ENCODE results near the gene CCNJ. TPM values are rescaled to one million over a fixed set of nuclear protein-coding genes. Genes with fewer than 3 reads are reported as not detected.

Gene CCNJ
- total RNA-seq, 1 donor from 2014 or later: 67.1 TPM

DNA sequence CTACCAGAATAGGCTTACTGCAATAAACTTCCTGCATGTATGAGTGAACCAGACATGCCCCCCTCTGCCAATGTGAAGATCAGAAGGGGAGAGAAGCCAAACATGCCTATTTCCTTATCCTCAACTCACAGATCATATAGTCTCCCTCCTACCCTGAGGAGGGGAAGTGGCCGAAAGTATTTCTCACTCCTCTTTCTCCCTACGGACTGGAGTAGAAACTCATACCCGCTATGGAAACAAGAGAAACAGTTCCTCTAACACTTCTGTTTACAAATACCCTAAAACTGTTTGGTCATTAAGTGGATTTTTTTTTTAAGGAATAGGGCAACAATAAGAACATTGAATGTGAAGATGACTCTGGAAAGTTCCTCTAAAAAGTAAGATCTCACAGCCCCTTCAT, 31.4 kb downstream of the CCNJ start:
- Mint-ChIP-seq H3K4me1 (ENCODE audit: unreplicated experiment) (peaks cover 39% of the 10 kb centered on the region), H3K9me3 (ENCODE audit: unreplicated experiment) (no peaks in the 10 kb centered on the region), H3K36me3 (ENCODE audit: low read depth, unreplicated experiment) (no peaks in the 10 kb centered on the region), H3K27ac (ENCODE audit: unreplicated experiment) (no peak overlapping the region), H3K27me3 (ENCODE audit: unreplicated experiment) (peaks cover 2% of the 10 kb centered on the region), H3K4me3 (ENCODE audit: unreplicated experiment) (no peak overlapping the region)
- DNase-seq (ENCODE audit: low spot score): no peak
- TF ChIP-seq, protein P1, sequence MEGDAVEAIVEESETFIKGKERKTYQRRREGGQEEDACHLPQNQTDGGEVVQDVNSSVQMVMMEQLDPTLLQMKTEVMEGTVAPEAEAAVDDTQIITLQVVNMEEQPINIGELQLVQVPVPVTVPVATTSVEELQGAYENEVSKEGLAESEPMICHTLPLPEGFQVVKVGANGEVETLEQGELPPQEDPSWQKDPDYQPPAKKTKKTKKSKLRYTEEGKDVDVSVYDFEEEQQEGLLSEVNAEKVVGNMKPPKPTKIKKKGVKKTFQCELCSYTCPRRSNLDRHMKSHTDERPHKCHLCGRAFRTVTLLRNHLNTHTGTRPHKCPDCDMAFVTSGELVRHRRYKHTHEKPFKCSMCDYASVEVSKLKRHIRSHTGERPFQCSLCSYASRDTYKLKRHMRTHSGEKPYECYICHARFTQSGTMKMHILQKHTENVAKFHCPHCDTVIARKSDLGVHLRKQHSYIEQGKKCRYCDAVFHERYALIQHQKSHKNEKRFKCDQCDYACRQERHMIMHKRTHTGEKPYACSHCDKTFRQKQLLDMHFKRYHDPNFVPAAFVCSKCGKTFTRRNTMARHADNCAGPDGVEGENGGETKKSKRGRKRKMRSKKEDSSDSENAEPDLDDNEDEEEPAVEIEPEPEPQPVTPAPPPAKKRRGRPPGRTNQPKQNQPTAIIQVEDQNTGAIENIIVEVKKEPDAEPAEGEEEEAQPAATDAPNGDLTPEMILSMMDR (IDR thresholded peaks at IDR 0.05; ENCODE audit: unreplicated experiment): no peak

GRCh38 chr10:96075977-96076376, 32.6 kb downstream of the CCNJ start:
- DNase-seq (ENCODE audit: low spot score): no peak
- peaks cover 39% of the 10 kb centered on the region for H3K4me1 Mint-ChIP-seq (ENCODE audit: unreplicated experiment)
- no peak overlapping the region for H3K4me3 Mint-ChIP-seq (ENCODE audit: unreplicated experiment)

GRCh38 chr10:96077156-96077555, 33.8 kb downstream of the CCNJ start:
- H3K27ac Mint-ChIP-seq (ENCODE audit: unreplicated experiment): no peak overlapping the region
- DNase-seq (ENCODE audit: low spot score): no peak
- H3K36me3 Mint-ChIP-seq (ENCODE audit: low read depth, unreplicated experiment): no peaks in the 10 kb centered on the region
- H3K4me3 Mint-ChIP-seq (ENCODE audit: unreplicated experiment): no peak overlapping the region
- TF ChIP-seq, protein P1 (IDR thresholded peaks at IDR 0.05; ENCODE audit: unreplicated experiment): no peak
- peaks cover 31% of the 10 kb centered on the region for H3K4me1 Mint-ChIP-seq (ENCODE audit: unreplicated experiment)
- H3K27me3 Mint-ChIP-seq (ENCODE audit: unreplicated experiment): peaks cover 2% of the 10 kb centered on the region
- no peaks in the 10 kb centered on the region for H3K9me3 Mint-ChIP-seq (ENCODE audit: unreplicated experiment)

More at GRCh38 chr10:96075977-96076376, 32.6 kb downstream of the CCNJ start:
- peaks cover 2% of the 10 kb centered on the region for H3K27me3 Mint-ChIP-seq (ENCODE audit: unreplicated experiment)
- no peaks in the 10 kb centered on the region for H3K9me3 Mint-ChIP-seq (ENCODE audit: unreplicated experiment)
- TF ChIP-seq, protein P1 (IDR thresholded peaks at IDR 0.05; ENCODE audit: unreplicated experiment): no peak
- H3K27ac Mint-ChIP-seq (ENCODE audit: unreplicated experiment): no peak overlapping the region
- no peaks in the 10 kb centered on the region for H3K36me3 Mint-ChIP-seq (ENCODE audit: low read depth, unreplicated experiment)

DNA sequence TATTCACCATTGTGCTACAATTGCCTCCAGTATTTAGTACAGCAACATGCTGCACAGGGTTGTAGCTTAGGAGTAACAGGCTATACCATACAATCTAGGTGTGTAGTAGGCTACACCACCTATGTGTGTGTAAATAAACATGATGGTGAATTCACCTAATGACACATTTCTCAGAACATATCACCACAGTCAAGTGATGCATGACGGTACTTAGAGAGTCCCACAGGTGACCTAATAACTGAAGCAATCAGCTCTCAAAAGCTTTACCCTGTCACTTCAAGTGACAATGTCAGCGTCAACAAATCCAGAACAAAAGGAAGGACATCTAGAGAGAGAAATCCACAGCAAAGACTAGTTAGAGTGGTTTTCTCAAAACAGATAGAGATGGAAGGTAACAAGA, 38.8 kb downstream of the CCNJ start:
- DNase-seq (ENCODE audit: low spot score): no peak
- H3K27ac Mint-ChIP-seq (ENCODE audit: unreplicated experiment): no peak overlapping the region
- TF ChIP-seq, protein P1 (IDR thresholded peaks at IDR 0.05; ENCODE audit: unreplicated experiment): no peak
- no peaks in the 10 kb centered on the region for H3K36me3 Mint-ChIP-seq (ENCODE audit: low read depth, unreplicated experiment)
- H3K9me3 Mint-ChIP-seq (ENCODE audit: unreplicated experiment): no peaks in the 10 kb centered on the region
- no peak overlapping the region for H3K4me3 Mint-ChIP-seq (ENCODE audit: unreplicated experiment)
- H3K4me1 Mint-ChIP-seq (ENCODE audit: unreplicated experiment): no peaks in the 10 kb centered on the region
- H3K27me3 Mint-ChIP-seq (ENCODE audit: unreplicated experiment): no peaks in the 10 kb centered on the region

- H3K27ac Mint-ChIP-seq (ENCODE audit: unreplicated experiment): no peak overlapping the region
- TF ChIP-seq, protein P1 (IDR thresholded peaks at IDR 0.05; ENCODE audit: unreplicated experiment): no peak
- no peaks in the 10 kb centered on the region for H3K9me3 Mint-ChIP-seq (ENCODE audit: unreplicated experiment)
- DNase-seq (ENCODE audit: low spot score): no peak
- no peaks in the 10 kb centered on the region for H3K36me3 Mint-ChIP-seq (ENCODE audit: low read depth, unreplicated experiment)
- H3K4me1 Mint-ChIP-seq (ENCODE audit: unreplicated experiment): no peaks in the 10 kb centered on the region
- H3K27me3 Mint-ChIP-seq (ENCODE audit: unreplicated experiment): peaks cover 2% of the 10 kb centered on the region
- H3K4me3 Mint-ChIP-seq (ENCODE audit: unreplicated experiment): no peak overlapping the region
Measured at GRCh38 chr10:96082748-96083147, 39.4 kb downstream of the CCNJ start.

Data from endothelial cell (in vitro differentiated cells).